A172 (cell line): ENCODE results near the gene KATNB1. TPM values are rescaled to one million over a fixed set of nuclear protein-coding genes. Genes with fewer than 3 reads are reported as not detected.
"Not testable (repeated sequence)": the region's sequence is repeated elsewhere in the genome, so short reads cannot be mapped to it uniquely, and the experiment has no call there.

Source experiments
- DNase-seq: peaks from one replicate; pipeline ENCODE4 v3.0.0-alpha.2; 2015; ENCODE audit warnings: low spot score
- total RNA-seq: library from RNA; depleted of rRNA; stranded (reverse); fragments of >200 nt; shearing (Covaris generic); gene quantifications from 2 replicates; pipeline ENCODE4 v1.2.3, GENCODE V29; 2014

Gene KATNB1
- total RNA-seq, 1 experiment from 2014 or later, result 19.9 TPM

DNA sequence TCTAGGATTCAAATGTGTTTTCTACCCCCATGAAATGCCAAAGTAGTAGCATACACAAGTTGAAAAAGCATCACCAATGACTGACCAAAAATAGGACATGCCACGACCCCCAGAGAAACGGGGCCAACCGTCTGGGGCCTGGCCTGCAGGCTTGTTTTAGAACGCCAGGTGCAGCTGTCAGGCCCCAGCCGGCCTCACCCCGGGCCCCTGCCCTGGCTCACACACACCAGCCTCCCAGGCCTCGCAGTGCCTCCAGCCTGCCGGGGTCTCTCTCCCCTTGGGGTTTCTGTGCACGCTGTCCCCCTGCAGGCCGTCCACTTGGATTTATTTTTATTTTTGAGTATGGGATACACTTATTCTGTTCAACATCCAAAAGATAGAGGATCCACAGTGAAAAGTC lies 7.9 kb downstream of the KATNB1 start:
- DNase-seq, result no peak

DNA sequence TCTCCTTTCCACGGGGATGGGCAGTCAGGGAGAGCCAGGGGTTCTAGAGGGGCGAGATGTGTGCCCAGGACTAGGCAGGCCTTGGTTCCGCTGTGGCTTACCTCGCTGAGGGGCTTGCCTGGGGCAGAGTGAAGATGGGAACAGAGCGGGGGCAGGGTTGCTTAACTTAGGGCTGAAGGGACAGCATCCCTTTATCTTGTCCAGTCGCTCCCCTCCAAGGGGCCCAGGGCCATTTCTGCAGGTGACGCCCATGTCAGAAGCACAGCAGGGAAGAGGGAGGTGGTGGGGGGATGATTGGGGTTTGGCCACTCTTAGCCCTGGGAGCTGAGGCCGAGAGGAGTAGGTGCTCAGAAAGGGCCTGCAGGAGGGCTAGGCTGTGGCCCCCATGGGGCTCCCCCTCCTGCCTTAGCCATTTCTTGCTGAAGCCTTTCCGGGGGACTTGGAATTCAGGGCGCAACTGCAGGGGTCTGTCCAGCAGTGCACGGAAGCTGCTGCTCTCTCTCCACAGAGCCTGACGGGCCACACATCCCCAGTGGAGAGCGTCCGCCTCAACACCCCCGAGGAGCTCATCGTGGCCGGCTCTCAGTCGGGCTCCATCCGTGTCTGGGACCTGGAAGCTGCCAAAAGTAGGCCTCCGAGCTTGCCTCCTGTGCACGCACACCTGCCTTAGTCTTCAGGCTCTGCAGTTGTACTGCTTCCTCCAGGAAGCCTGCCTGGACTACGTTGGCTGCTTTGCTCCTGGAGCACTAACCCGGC lies 8.5 kb downstream of the KATNB1 start:
- DNase-seq, result no peak

DNA sequence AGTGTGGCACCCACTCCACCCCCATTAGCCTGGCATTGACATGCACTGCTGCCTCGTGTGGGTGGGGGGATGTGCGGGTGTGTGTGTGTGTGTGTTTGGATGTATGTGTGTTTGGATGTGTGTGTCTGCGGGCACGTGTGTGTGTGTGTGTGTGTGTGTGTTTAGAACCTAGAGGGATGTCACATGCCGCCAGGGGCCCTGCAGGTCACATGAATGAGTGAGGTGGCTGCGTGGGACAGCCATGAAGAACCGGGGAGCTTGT lies 9.0 kb downstream of the KATNB1 start:
- no peak for DNase-seq

DNA sequence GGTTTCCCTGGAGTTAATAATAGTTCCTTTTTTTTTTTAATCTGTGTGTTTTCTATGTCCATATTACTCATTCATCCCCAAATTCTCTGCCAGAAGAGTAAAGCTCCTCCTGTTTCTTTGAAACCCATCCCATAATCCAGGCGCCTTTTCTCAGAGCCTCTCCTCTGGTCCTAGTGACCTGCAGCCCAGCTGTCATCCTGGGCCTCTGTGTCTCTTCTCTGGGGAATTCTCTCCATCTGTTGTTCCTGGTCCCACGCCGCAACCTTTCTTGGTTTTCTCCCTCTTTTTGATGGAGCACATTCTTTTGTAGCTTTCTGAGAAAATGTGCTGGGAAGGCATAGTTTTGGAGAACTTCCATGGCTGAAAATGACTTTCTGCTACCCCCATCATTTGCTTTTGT lies 10.2 kb downstream of the KATNB1 start:
- no peak for DNase-seq

DNA sequence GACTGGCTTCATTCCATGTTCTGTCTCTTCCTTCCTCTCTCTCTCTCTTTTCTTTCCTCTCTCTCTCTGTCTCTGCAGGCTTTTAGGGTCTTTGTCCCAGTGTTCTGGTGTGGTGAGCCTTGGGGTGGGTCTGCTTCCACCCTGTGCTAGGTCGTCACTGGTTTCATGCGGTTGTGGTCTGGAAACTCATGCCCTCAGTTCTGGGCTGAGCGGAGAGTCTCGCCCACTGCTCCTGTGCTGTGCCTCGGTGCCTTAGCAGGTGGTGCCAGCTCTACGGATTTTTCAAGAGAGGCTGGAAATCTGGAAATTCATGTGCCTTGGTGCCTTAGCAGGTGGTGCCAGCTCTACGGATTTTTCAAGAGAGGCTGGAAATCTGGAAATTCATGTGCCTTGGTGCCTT lies 10.7 kb downstream of the KATNB1 start:
- not testable (repeated sequence) for DNase-seq

DNA sequence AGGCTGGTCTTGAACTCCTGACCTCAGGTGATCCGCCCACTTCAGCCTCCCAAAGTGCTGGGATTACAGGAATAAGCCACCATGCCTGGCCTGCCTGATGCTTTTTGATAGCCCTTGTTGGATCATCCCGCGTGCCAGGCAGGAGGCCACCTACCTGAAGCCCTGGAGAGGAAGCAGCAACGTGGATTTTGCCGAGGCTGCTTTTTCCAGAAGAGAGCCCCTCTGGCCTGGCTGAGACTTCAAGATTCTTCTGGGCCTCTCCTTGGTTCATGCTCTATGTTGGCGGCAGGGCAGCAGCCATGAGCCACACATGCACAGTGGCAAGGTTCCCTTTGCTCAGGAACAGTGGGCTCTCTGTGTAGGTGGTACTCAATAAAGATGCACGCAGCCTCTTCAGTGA lies 11.5 kb downstream of the KATNB1 start:
- no peak for DNase-seq

DNA sequence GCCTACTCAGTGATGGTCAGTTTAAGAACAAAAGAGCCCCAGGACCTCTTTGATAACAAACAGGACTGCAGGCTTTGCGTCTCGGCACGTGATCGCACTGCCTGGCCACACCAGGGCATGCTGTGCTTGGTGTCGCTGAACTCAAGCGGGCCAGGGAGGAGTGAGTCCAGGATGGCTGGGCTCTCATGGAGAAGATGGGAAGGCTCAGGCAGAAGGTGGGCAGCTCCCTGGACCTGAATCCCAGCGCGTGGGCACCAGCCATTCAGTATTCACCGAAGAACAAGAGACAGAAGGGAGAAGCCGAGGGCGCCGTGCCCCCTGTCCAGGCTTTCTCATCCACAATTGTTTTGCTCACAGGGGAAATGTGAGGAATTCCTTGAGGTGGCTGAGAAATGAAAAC lies 11.9 kb downstream of the KATNB1 start:
- no peak for DNase-seq

DNA sequence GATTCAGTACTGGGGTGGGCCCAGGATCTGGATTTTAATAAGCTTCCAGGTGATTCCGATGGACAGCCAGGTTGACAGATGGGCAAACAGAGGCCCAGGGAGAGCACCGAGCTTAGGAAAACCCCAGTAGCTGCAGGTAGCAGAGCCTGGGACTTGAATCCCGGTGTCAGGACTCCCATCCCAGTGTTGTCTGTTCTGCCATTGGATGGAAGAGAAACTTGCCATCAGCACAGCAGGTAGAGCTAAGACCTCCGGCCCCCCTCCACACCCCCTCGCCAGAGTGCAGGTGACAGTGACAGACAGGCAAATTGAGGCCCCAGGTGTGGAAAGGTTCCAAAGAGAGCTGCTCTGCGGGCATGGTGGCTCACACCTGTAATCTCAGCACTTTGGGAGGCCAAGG lies 12.4 kb downstream of the KATNB1 start:
- no peak for DNase-seq

DNA sequence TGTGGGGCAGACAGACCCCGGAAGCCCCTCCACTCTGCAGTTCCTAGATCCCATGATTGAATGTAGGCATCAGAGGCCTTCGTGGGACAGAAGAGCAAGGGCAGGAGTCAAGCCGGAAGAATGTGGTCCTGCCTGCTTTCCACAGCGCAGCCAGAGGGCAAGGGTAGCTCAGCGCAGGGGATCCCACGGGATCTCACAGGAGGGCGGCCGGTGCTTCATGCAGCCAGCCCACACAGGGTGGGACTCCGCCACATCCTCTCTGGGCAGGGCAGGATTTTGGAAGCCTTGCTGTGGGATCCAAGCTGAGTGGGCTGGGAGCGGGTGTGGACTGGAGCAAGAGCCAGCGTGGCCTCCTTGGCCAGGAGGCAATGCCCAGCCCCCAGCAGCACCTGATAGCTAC lies 13.0 kb downstream of the KATNB1 start:
- DNase-seq, result no peak

DNA sequence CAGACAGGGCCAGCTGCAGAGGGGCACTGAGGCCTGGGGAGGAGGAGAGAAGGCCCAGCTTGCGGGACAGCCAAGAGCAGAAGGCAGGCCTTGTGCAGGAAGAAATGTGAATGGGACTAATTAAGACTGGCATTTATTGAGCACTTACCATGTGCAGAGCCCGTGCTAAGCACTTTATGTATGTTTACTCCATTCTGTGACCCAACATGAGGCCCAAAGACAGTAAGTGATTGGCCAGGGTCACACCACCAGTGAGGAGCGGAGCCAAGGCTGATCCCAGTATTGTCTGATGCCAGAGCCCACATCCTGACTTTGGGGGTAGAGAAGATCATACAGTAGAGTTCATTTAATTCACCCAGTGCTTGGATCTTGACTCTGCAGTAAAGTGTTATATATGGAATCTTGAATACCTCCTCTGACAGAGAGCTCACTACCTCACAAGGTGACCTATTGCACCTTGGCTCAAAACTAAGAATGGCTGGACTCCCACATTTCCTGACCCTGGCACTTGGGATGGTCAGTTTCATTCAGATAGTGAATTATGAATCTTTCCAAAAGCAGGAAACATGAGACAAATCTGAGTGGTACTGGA lies 13.6 kb downstream of the KATNB1 start:
- no peak for DNase-seq

DNA sequence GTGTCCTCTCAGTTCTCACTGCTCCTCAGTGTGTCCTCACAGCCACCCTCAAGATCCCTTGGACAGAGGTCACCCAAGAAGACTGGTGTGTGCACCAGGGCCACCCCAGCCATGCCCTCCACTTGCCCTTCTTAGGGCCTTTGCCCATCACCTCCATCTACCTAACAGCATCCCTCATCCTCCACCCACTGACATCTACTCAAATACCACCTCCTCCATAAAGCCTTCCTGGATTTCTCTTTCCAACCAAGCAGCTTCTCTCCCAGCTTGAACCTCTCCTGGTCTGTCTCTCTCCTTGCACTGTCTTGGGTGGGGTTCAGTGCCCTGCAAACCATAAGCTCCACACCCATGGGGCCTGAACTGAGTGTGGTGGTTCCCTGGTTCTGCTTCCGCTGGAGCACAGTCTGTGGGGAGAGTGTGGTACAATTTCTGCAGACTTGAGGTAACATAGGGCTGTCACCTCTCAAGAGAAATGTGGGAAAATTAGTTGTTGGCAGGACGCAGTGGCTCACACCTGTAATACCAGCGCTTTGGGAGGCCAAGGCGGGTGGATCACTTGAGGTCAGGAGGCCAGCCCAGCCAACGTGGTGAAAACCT lies 14.4 kb downstream of the KATNB1 start:
- DNase-seq, result no peak

DNA sequence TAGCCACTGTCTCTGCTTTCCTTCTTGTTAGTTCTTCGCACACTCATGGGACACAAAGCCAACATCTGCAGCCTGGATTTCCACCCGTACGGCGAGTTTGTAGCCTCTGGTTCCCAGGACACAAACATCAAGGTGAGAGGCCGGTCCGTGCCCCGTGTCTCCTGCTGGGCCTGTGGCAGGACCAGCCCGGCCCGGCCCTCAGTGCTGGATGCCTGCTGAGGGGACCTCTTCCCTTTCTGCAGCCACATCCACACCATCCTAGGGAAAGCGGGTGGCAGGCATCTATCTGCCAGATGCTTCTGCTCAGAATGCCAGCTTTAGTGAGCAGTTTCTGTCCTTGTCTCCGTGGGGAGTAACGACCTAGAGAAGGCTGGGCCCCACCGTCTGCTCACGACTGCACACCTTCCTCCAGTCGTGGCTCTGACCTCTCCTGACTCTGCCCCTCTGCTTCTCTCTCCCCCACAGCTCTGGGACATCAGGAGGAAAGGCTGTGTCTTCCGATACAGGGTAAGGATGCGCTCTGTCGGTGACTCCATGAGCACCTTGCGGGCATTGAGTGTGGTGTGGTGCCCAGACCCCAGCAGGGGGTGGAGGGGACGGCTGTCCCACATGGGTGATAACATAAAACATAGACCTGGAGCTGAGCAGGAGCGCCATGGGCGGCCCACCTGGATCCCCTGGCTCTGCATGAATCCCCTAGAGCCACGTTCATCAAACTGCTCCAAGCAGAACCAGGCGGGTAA lies 15.4 kb downstream of the KATNB1 start:
- no peak for DNase-seq

DNA sequence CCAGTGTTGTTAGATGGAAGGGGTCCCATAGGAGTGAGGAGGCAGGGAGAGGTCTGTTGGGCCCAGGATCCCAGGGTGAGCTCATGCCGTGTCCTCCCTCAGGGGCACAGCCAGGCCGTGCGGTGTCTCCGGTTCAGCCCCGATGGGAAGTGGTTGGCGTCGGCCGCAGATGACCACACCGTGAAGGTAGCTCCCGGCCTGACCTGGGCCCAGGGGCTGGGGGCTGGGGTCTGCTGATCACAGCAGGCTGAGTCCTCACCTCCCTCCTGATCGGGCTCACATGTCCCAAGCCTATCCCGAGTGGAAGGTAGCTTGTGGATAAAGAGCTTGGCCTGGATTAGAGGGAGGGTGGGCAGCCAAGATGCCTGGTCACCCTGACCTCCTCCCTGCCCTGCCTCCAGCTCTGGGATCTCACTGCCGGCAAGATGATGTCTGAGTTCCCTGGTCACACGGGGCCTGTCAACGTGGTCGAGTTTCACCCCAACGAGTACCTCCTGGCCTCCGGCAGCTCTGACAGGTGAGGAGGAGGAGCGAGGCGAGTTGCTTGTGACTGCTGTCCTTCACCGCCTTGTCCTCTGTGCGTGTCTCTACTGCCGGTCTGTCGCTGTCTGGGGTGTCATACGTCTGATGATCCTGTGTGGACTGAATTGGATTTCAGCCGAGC lies 16.1 kb downstream of the KATNB1 start:
- no peak for DNase-seq

DNA sequence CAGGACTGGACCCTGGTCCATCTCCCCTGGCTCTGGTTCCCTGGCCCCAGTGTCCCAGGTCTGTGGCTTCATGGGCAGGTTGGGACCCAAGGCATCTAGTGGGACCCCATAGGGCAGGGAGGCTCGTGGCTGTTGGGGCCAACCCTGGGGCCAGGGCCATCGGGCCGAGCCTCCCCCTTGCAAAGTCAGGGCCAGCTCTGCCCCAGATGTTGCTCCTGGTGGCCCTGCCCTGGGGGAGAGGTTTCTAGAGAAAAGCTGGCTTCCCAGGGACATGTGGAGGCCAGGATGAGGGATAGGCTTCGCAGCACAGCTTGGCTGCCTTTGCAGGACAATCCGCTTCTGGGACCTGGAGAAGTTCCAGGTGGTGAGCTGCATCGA lies 16.6 kb downstream of the KATNB1 start:
- DNase-seq, result no peak

DNA sequence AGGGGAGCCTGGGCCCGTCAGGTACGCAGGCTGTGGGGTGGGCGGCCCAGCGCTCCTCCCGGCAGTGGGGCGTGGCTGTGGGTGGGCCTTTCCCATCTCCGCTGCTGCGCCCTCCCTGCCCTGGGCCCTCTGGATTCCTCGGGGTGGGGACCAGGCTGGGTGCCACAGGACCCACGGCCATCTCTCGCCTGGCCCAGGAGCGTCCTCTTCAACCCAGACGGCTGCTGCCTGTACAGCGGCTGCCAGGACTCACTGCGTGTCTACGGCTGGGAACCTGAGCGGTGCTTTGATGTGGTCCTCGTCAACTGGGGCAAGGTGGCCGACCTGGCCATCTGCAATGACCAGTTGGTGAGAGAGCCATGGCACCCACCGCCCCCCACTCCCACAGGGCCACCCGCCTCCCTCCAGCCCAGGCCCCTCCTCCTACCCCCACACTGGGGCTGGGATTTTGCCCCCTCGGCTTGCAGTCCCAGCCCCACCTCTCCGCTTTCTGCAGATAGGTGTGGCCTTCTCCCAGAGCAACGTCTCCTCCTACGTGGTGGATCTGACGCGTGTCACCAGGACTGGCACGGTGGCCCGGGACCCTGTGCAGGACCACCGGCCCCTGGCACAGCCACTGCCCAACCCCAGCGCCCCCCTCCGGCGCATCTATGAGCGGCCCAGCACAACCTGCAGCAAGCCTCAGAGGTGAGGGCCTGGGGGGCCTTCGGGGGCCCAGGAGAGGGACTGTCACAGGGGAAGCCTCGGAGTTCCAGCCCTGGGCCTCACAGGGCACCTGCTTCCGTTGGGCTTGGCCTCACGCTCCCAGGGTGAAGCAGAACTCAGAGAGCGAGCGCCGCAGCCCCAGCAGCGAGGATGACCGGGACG lies 17.2 kb downstream of the KATNB1 start:
- no peak for DNase-seq

DNA sequence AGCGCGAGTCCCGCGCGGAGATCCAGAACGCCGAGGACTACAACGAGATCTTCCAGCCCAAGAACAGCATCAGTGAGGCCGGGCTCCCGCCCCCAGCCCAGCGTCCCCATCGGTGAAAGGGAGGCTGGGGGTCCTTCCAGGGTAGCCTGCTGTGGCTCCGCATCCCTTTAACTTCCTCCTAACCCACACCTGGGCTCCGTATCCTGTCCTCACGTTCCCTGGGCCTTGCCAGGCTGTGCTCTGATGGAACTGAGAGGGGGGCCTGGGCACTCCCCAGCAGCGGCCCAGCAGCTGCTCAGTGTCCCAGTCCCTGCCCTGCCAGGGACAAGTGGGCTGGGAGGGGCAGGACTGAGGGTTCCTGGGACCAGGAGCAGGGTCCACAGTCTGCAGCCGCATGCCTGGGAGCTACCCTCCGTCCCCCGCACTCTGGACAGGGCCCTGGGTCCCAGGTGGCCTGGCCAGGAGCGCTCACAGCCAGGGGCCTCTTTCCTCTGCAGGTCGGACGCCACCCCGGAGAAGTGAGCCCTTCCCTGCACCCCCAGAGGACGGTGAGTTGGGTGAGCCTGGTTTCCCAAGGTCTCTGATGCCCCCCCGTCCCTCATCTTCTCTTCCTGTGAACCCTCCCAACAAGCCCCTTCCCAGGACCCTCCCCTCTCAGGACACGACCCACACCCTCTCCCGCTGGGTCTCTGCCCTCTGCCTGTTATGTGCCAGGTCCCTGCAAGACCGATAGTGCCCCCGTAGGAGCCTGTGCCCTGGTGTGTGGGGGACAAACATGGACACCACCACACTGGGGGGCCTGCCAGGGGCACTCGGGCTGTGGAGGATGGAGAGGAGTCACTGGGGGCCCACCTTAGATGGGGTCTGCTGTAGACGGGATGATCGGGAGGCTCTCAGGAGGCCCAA lies 18.1 kb downstream of the KATNB1 start:
- no peak for DNase-seq

DNA sequence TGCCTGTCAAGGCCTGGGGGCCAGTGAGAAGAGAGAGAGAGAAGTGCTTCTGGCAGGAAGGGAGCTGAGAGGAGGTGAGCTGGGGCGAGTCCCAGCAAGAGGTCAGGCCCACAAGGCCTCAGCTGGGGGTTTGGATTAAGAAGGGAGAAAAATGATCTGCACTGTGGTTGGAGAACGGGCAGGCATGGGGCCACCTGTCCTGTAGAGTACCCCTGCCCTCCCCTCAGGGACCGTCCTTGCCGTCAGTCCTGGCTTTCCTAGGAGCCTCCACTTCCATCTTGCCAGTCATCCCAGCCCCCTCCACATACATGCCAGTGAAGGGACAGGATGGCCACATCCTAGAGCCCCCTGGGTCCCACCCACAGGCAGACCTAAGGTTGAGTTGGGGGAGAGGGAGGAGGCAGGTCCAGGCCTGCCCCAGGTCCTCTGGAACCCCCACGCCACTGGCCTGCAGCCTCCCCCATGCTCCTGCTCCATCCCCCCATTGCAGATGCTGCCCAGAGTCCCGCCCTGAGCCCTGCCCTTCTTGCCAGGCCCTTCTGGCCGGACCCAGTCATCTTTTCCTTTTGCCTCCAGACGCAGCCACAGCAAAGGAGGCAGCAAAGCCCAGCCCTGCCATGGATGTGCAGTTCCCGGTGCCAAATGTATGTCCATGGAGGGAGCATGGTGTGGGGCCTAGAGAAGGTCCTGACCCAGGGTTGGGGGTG lies 18.9 kb downstream of the KATNB1 start:
- DNase-seq, result no peak

DNA sequence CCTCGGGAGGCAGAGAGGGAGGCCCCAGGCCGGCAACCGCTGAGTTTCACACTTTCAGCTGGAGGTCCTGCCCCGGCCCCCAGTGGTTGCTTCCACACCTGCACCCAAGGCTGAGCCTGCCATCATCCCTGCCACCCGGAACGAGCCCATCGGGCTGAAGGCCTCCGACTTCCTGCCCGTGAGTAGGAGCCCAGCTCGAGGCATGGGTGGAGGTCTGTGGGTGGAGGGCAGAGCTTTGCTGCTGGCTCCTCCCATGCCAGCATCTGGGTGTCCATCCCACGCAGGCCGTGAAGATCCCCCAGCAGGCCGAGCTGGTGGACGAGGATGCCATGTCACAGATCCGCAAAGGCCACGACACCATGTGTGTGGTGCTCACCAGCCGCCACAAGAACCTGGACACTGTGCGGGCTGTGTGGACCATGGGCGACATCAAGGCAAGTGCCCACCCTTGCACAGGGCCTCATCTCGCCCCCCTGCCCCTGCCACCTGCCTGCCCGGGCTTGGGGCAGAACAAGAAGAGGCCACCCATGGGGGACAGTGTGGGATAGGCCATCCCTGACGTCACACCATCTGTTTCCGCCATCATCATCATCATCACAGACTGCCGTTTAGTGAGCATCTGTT lies 19.6 kb downstream of the KATNB1 start:
- DNase-seq, result no peak

DNA sequence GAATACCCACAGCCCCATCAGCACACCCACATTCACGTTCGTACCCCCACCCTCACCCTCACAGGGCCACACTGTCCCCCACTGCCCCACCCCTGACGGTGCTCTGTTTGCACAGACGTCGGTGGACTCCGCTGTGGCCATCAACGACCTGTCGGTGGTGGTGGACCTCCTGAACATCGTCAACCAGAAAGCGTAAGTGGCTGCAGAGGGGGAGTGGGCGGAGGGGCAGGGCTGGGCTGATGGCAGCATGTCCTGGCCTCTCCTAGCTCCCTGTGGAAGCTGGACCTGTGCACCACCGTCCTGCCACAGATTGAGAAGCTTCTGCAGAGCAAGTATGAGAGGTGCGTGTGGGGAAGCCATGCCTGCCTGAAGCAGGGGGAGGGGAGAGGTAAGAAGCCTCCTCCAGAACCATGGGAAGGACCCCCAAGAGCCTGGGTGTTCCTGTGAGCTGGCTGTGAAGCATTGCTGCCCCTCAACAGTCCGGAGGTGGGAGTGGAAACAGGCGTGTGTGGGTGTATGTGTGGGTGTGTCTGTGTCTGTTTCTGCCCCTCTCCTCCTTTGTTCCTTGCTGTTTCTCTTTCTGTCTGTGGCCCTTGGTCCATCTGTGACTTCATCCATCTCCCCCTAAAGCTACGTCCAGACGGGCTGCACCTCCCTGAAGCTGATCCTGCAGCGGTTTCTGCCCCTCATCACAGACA lies 20.3 kb downstream of the KATNB1 start:
- no peak for DNase-seq
